VCaP (cell line): Measurements from ENCODE around the gene RITA1.

Experiments used
- H3K27ac ChIP-seq: fragments of 450-650 bp; 2 replicates; pipeline ENCODE4 v1.5.1; 2017
- TF ChIP-seq, protein P1 (sequence below): fragments of 450-650 bp; conservative IDR thresholded peaks from 2 replicates; pipeline ENCODE4 v1.5.1; 2017; ENCODE audit warnings: mild to moderate bottlenecking, moderate library complexity

RITA1 gene

GRCh38 chr12:113211160-113211559 lies 25.6 kb downstream of the RITA1 start:
- TF ChIP-seq, protein P1, sequence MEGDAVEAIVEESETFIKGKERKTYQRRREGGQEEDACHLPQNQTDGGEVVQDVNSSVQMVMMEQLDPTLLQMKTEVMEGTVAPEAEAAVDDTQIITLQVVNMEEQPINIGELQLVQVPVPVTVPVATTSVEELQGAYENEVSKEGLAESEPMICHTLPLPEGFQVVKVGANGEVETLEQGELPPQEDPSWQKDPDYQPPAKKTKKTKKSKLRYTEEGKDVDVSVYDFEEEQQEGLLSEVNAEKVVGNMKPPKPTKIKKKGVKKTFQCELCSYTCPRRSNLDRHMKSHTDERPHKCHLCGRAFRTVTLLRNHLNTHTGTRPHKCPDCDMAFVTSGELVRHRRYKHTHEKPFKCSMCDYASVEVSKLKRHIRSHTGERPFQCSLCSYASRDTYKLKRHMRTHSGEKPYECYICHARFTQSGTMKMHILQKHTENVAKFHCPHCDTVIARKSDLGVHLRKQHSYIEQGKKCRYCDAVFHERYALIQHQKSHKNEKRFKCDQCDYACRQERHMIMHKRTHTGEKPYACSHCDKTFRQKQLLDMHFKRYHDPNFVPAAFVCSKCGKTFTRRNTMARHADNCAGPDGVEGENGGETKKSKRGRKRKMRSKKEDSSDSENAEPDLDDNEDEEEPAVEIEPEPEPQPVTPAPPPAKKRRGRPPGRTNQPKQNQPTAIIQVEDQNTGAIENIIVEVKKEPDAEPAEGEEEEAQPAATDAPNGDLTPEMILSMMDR: no peak

DNA sequence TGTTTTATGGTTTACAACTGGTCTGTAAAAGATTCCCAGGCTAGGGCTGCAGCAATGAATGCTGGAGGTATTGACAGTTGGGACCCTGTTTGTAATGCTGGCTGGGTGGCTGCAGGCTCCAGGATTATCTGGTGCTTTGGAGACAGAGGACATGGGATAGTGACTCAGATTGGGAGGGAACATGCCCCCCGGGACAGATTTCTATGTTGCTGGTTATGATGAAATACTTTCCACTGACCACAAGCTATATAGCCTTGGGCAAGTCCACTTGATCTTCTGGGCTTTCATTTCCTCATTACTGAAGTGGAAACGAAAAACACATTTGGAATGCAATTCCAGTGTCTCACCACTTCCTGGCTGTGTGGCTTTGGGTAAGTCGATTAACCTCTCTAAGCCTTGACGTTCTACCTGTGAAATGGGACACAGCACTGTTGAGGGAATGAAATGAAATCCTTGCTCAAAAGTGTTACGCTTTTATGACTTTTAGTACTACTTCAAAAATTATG lies 29.4 kb downstream of the RITA1 start:
- TF ChIP-seq, protein P1: no peak
- no peak overlapping the region for H3K27ac ChIP-seq

More at GRCh38 chr12:113211160-113211559, 25.6 kb downstream of the RITA1 start:
- H3K27ac ChIP-seq: no peak overlapping the region

DNA sequence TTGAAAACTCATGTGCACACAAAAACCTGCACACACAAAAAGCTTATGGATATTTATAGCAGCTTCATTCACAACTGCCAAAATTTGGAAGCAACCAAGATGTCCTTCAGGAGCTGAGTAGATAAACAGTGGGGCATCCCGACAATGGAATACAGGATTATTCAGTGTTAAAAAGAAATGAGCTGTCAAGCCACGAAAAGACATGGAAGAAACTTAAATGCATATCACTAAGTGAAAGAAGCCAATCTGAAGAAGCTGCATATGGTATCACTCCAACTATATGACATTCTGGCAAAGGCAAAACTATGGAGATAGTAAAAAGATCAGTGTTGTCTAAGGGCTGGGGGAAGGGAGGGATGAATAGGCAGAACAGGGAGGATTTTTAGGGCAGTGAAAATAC lies 30.5 kb downstream of the RITA1 start:
- H3K27ac ChIP-seq: no peak overlapping the region
- TF ChIP-seq, protein P1: no peak

DNA sequence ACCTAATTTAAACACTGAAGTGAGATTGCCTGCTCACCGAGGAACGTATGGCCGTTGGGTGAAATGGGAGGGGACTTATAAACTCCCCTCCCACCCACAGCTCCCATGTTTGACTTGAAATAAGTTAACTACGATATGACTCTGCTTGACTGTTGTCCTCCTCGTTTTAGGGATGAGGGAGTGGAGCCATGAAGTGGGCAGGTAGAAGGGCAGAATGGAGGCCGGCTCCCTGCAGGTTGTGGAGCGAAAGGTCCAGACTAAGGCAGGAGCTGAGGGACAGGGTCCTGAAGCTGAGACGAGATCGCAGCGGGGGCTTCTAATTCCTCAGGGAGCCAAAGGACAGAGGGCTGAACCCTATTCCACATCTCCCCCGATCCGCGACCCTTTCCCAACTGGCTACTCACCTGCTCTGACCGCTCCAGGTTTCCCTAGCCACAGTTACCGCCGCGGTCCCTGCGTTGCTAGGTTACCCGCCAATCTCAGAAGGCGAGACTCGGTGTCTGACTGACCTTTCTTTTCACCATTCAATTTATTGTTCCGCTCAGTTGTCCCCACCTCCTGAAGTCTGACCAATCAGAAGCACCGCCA lies 35.2 kb downstream of the RITA1 start:
- TF ChIP-seq, protein P1: no peak
- H3K27ac ChIP-seq: peak overlapping the region; percentile 94

- peak within 1 kb of the TSS; percentile 94 for H3K27ac ChIP-seq
- TF ChIP-seq, protein P1: no peak
These were observed 35.9 kb downstream of the RITA1 start, which contains the start of gene TPCN1 for GRCh38 chr12:113221181-113221996. TSS of gene TPCN1 (plus strand) at chr12:113221464. CDS start at chr12:113226853, 5,389 bp downstream.

DNA sequence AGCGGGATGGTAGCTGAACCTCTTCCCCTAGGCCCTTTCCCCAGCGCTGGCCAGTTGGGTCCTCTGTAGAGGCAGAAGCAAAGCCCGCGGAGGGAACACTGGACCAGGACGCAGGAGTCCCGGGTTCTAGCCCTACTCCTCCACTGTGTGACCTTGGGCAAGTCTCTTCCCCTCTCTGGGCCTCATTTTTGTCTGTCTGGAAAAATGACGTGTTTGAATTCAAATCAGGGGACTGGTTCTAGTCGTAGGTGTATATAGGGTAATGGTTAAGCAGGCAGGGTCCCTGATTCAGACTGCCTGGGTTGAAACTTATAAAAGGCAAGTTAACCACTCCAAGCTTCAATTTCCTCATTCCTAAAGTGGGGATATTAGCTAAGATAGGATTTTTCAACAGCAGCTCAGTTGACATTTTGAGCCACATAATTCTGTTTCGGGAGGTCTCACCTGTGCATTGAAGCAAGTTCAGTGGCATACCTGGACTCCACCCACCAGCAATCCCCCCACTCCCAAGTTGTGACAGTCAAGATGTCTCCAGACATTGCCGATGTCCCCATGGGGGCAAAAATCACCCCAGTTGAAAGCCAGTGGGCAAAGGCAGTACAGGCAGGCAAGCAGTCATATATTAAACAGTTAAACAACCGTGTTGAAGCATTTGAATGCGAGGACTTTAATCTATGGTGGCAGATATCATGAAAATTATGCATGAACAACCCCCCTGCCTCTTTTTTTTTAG lies 36.6 kb downstream of the RITA1 start:
- TF ChIP-seq, protein P1: no peak
- H3K27ac ChIP-seq: peak overlapping the region; percentile 94
